Measurements from ENCODE around the gene RPS19.

DNA sequence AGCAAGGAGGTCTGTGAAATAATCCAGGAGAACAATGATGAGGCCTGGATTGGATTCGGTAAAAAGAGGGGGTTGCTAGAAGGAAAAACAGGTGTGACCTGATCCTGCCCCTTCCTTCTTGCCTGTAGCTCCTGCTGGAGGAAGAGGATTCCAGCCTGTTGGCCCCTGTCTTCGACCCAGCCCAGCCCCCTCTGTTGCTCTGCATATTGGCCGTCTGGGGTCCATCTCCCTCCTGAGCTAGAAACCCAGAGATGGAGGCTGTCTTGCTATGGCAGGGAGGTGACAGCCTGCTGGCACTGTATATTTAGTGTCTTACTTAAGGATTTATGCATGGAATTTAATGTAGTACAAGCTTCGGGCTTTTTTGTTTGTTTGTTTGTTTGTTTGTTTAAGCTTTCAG, 8.6 kb upstream of the RPS19 start:
- TF ChIP-seq CTCF (IDR thresholded peaks at IDR 0.05) (no peak), POLR2A (IDR thresholded peaks at IDR 0.05) (no peak), EP300 (IDR thresholded peaks at IDR 0.05) (no peak), POLR2AphosphoS5 (IDR thresholded peaks at IDR 0.05) (no peak)
